ENCODE data around the gene AGBL3.

AGBL3 gene

GRCh38 chr7:134947831-134948230, 38.5 kb upstream of the AGBL3 start:
- in situ Hi-C loops (cut with MboI; ENCODE audit: low sequenced_read_pairs, unreplicated experiment) = loop anchor here (10.0 kb wide), 1 partner anchor 333 kb away; no protein-coding TSS in a partner anchor
- no peak for TF ChIP-seq CTCF (IDR thresholded peaks at IDR 0.05; ENCODE audit: borderline replicate concordance, control extremely low read depth, extremely low read depth, insufficient read depth, missing control alignments)
- DNase-seq (ENCODE audit: low spot score) = no peak

- DNase-seq (ENCODE audit: low spot score) = no peak
- TF ChIP-seq CTCF (IDR thresholded peaks at IDR 0.05; ENCODE audit: borderline replicate concordance, control extremely low read depth, extremely low read depth, insufficient read depth, missing control alignments) = no peak
- in situ Hi-C loops (cut with MboI; ENCODE audit: low sequenced_read_pairs, unreplicated experiment) = loop anchor here (10.0 kb wide), 1 partner anchor 333 kb away; no protein-coding TSS in a partner anchor
These were observed 38.1 kb upstream of the AGBL3 start for GRCh38 chr7:134948246-134948645.

GRCh38 chr7:134948736-134949135, 37.6 kb upstream of the AGBL3 start:
- in situ Hi-C loops (cut with MboI; ENCODE audit: low sequenced_read_pairs, unreplicated experiment) = loop anchor here (10.0 kb wide), 1 partner anchor 334 kb away; no protein-coding TSS in a partner anchor
- no peak for DNase-seq (ENCODE audit: low spot score)
- TF ChIP-seq CTCF (IDR thresholded peaks at IDR 0.05; ENCODE audit: borderline replicate concordance, control extremely low read depth, extremely low read depth, insufficient read depth, missing control alignments) = no peak

- DNase-seq (ENCODE audit: low spot score) = no peak
- TF ChIP-seq CTCF (IDR thresholded peaks at IDR 0.05; ENCODE audit: borderline replicate concordance, control extremely low read depth, extremely low read depth, insufficient read depth, missing control alignments) = no peak
- in situ Hi-C loops (cut with MboI; ENCODE audit: low sequenced_read_pairs, unreplicated experiment) = loop anchor here (10.0 kb wide), 1 partner anchor 334 kb away; no protein-coding TSS in a partner anchor
These were observed 37.1 kb upstream of the AGBL3 start for GRCh38 chr7:134949171-134949570.

- in situ Hi-C loops (cut with MboI; ENCODE audit: low sequenced_read_pairs, unreplicated experiment) = no loop called here
- DNase-seq (ENCODE audit: low spot score) = peak; percentile 36
- TF ChIP-seq CTCF (IDR thresholded peaks at IDR 0.05; ENCODE audit: borderline replicate concordance, control extremely low read depth, extremely low read depth, insufficient read depth, missing control alignments) = peak; percentile 21
These were observed 31.9 kb upstream of the AGBL3 start for GRCh38 chr7:134954197-134955082.

- DNase-seq (ENCODE audit: low spot score) = no peak
- no peak for TF ChIP-seq CTCF (IDR thresholded peaks at IDR 0.05; ENCODE audit: borderline replicate concordance, control extremely low read depth, extremely low read depth, insufficient read depth, missing control alignments)
- in situ Hi-C loops (cut with MboI; ENCODE audit: low sequenced_read_pairs, unreplicated experiment) = no loop called here
These were observed 29.3 kb upstream of the AGBL3 start for GRCh38 chr7:134957005-134957404.
